A673 (cell line): ENCODE data around the gene STX1B. TPM values are rescaled to one million over a fixed set of nuclear protein-coding genes. Genes with fewer than 3 reads are reported as not detected.
A peak's percentile ranks its signal among the peaks of the same experiment; 100 is the strongest.

Experiments
- BruUV-seq: library from RNA; stranded (reverse); fragments of 400-500 nt; replicated peaks from 2 replicates; lab custom pipeline; 2021; lab: Mats Ljungman, UMichigan
- CTCF ChIA-PET: fragments of 300-600 bp; sonication (Branson Sonifier 250); formaldehyde crosslinking; loops from one replicate; lab custom pipeline; 2022; ENCODE audit warnings: antibody characterized with exemption; lab: Charles Lee
- POLR2A ChIA-PET: fragments of 300-600 bp; sonication (Branson Sonifier 250); formaldehyde crosslinking; loops from one replicate; lab custom pipeline; 2022; ENCODE audit warnings: antibody characterized with exemption; ENCODE audit not compliant: low non-redundant PET; lab: Charles Lee
- DNase-seq: peaks from one replicate; pipeline ENCODE4 v3.0.0-alpha.2; 2015; ENCODE audit warnings: low spot score
- H3K27ac ChIP-seq: fragments of 200-600 bp; sonication (generic); 2 replicates; pipeline ENCODE4 v1.5.1; 2016; ENCODE audit warnings: mixed run types, low read depth, mild to moderate bottlenecking, mixed read lengths, antibody characterized with exemption, low read length; ENCODE audit not compliant: poor library complexity, severe bottlenecking
- H3K27me3 ChIP-seq: fragments of 200-600 bp; sonication (generic); replicated peaks from 2 replicates; pipeline ENCODE4 v1.6.1; 2017; ENCODE audit warnings: mixed run types, low read depth, mild to moderate bottlenecking, mixed read lengths, antibody characterized with exemption, low read length; ENCODE audit not compliant: insufficient read depth, poor library complexity
- H3K36me3 ChIP-seq: fragments of 200-600 bp; sonication (generic); 2 replicates; pipeline ENCODE4 v1.6.1; 2016; ENCODE audit warnings: mixed run types, mild to moderate bottlenecking, mixed read lengths, antibody characterized with exemption, low read length; ENCODE audit not compliant: insufficient read depth, poor library complexity, severe bottlenecking
- H3K4me1 ChIP-seq: fragments of 200-600 bp; sonication (generic); 2 replicates; pipeline ENCODE4 v1.6.1; 2017; ENCODE audit warnings: mixed run types, mild to moderate bottlenecking, mixed read lengths, antibody characterized with exemption, low read length; ENCODE audit not compliant: insufficient read depth, poor library complexity, severe bottlenecking
- H3K4me3 ChIP-seq: fragments of 200-600 bp; sonication (generic); 2 replicates; pipeline ENCODE4 v1.5.1; 2016; ENCODE audit warnings: low read depth, mixed run types, mild to moderate bottlenecking, mixed read lengths, low read length; ENCODE audit not compliant: poor library complexity, severe bottlenecking
- H3K9me3 ChIP-seq: fragments of 200-600 bp; sonication (generic); 2 replicates; pipeline ENCODE4 v1.6.1; 2016; ENCODE audit warnings: mixed run types, low read depth, mild to moderate bottlenecking, mixed read lengths, antibody characterized with exemption, low read length; ENCODE audit not compliant: poor library complexity, severe bottlenecking
- CTCF ChIP-seq: fragments of 300-800, 200-600 bp; sonication (generic); conservative IDR thresholded peaks from 2 replicates; pipeline ENCODE4 v1.5.1; 2017; ENCODE audit warnings: low read depth, mild to moderate bottlenecking, antibody characterized with exemption, low read length, moderate library complexity, mixed read lengths
- EZH2 ChIP-seq: fragments of 200-600 bp; sonication (generic); IDR thresholded peaks from 2 replicates; pipeline ENCODE4 v1.6.1; 2017; ENCODE audit warnings: borderline replicate concordance, low read depth, mild to moderate bottlenecking, mixed read lengths, antibody characterized with exemption, low read length; ENCODE audit not compliant: poor library complexity, severe bottlenecking
- intact Hi-C: fragments of 100-400 bp; cut with micrococcal nuclease; formaldehyde crosslinking; loops from one replicate; pipeline ENCODE4 v1.10.0; 2022; ENCODE audit not compliant: unreplicated experiment
- total RNA-seq: library from RNA; stranded (reverse); gene quantifications from 2 replicates; pipeline ENCODE4 v1.2.3, GENCODE V29; 2021

Gene STX1B
- total RNA-seq, 1 experiment from 2014 or later: 0.62 TPM

GRCh38 chr16:30949650-30950515 is 60.6 kb downstream of the STX1B start:
- BruUV-seq: no TSS peak
- TF ChIP-seq EZH2 (no peak), CTCF (no peak)
- Histone ChIP-seq H3K27ac (no peak overlapping the region), H3K4me1 (peaks cover 7% of the 10 kb centered on the region), H3K4me3 (peak overlapping the region; percentile 87), H3K27me3 (no peaks in the 10 kb centered on the region), H3K36me3 (peaks cover 4% of the 10 kb centered on the region), H3K9me3 (no peaks in the 10 kb centered on the region)
- intact Hi-C loops: loop anchor here (10.0 kb wide), 3 partner anchors 145 to 915 kb away; partner anchors contain the start of gene VKORC1
- ChIA-PET CTCF (interaction anchor here (0.5 kb wide), 1 partner anchor 192 kb away, joined by 3 read pairs; no protein-coding TSS in a partner anchor), POLR2A (no interaction called here)
- no peak for DNase-seq

- POLR2A ChIA-PET: no interaction called here
- DNase-seq: peak; percentile 64
- Histone ChIP-seq H3K9me3 (no peaks in the 10 kb centered on the region), H3K36me3 (peaks cover 12% of the 10 kb centered on the region), H3K27ac (peak within 1 kb of the TSS; percentile 77), H3K27me3 (no peaks in the 10 kb centered on the region), H3K4me3 (peak within 1 kb of the TSS; percentile 87), H3K4me1 (peaks cover 7% of the 10 kb centered on the region)
- no peak for TF ChIP-seq EZH2
- no peak for TF ChIP-seq CTCF
- CTCF ChIA-PET: interaction anchor here (0.5 kb wide), 1 partner anchor 193 kb away, joined by 3 read pairs; no protein-coding TSS in a partner anchor
- no TSS peak for BruUV-seq
- intact Hi-C loops: no loop called here
These were observed 61.5 kb downstream of the STX1B start, which contains the start of gene ORAI3 for GRCh38 chr16:30948667-30949649. ORAI3 (plus strand) TSS chr16:30949068; CDS start chr16:30949290, 222 bp downstream.
